GM12878 (cell line): ENCODE measurements around the gene GABBR2.

Source experiments
- CTCF ChIP-seq, 3 experiments: IDR thresholded peaks in 2 of 3; conservative IDR thresholded peaks in 1 of 3; 2 replicates each; pipeline ENCODE4 v1.5.1; 2011; ENCODE audit warnings: low read depth in 3 of 3, low read length in 3 of 3, mild to moderate bottlenecking in 3 of 3, control low read depth in 2 of 3, moderate library complexity in 2 of 3, inconsistent platforms in 1 of 3, mixed read lengths in 1 of 3; ENCODE audit not compliant: control insufficient read depth in 2 of 3, insufficient read depth in 1 of 3; ENCODE audit errors: extremely low read depth in 1 of 3
- EP300 ChIP-seq, 2 experiments: fragments of 150-350 bp in 1 of 2; IDR thresholded peaks; 2 replicates each; pipeline ENCODE4 v1.6.1; 2011 to 2012; ENCODE audit warnings: low read depth in 2 of 2, low read length in 2 of 2, borderline replicate concordance in 1 of 2, improper control_type of control experiment in 1 of 2, inconsistent platforms in 1 of 2; ENCODE audit not compliant: control insufficient read depth in 1 of 2
- TCF7 ChIP-seq: IDR thresholded peaks from 2 replicates; pipeline ENCODE4 v1.6.1; 2014; ENCODE audit warnings: antibody characterized with exemption, borderline replicate concordance
- ZBED1 ChIP-seq: IDR thresholded peaks from 2 replicates; pipeline ENCODE4 v1.6.1; 2016; ENCODE audit warnings: borderline replicate concordance
- TF ChIP-seq, protein P1 (sequence below): IDR thresholded peaks from 2 replicates; pipeline ENCODE4 v1.6.1; 2012; ENCODE audit warnings: low read depth, low read length, improper control_type of control experiment

GRCh38 chr9:98550206-98550820 lies 158.4 kb downstream of the GABBR2 start:
- no peak for TF ChIP-seq ZBED1
- TF ChIP-seq EP300 (IDR thresholded peaks at IDR 0.05; ENCODE audit: borderline replicate concordance in 1 of 2, control insufficient read depth in 1 of 2, low read depth in 2 of 2, low read length in 2 of 2): no peak
- no peak for TF ChIP-seq CTCF (IDR thresholded peaks at IDR 0.05 in 2 of 3, conservative IDR thresholded peaks at IDR 0.05 in 1 of 3; ENCODE audit: control insufficient read depth in 2 of 3, extremely low read depth in 1 of 3, insufficient read depth in 1 of 3, low read depth in 3 of 3, low read length in 3 of 3)
- no peak for TF ChIP-seq TCF7
- TF ChIP-seq, protein P1, sequence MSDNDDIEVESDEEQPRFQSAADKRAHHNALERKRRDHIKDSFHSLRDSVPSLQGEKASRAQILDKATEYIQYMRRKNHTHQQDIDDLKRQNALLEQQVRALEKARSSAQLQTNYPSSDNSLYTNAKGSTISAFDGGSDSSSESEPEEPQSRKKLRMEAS: no peak
